ENCODE data around the gene DOCK10.

- TF ChIP-seq CTCF (IDR thresholded peaks at IDR 0.05; ENCODE audit: borderline replicate concordance, extremely low read depth, low read length, poor library complexity, severe bottlenecking) (no peak), EZH2 (IDR thresholded peaks at IDR 0.05; ENCODE audit: borderline replicate concordance, low read depth, low read length, severe bottlenecking) (no peak)
Observed at GRCh38 chr2:225069966-225070365, 27.7 kb upstream of the DOCK10 start.

All from DND-41 (cell line).